Osteocyte (in vitro differentiated cells): ENCODE results near the gene LPO. TPM values are rescaled to one million over a fixed set of nuclear protein-coding genes. Genes with fewer than 3 reads are reported as not detected.
A peak's percentile ranks its signal among the peaks of the same experiment; 100 is the strongest.

ENCODE experiments used
- DNase-seq: peaks from one replicate; pipeline ENCODE4 v3.0.0; 2021; ENCODE audit warnings: mixed read lengths; ENCODE audit not compliant: unreplicated experiment; ENCODE audit errors: extremely low spot score
- H3K27ac Mint-ChIP-seq: one replicate; pipeline ENCODE4 v1.8.0; 2021; ENCODE audit warnings: mild to moderate bottlenecking, mixed read lengths; ENCODE audit not compliant: unreplicated experiment
- H3K27me3 Mint-ChIP-seq: one replicate; pipeline ENCODE4 v1.8.0; 2021; ENCODE audit warnings: mixed read lengths; ENCODE audit not compliant: unreplicated experiment
- H3K36me3 Mint-ChIP-seq: one replicate; pipeline ENCODE4 v1.8.0; 2021; ENCODE audit warnings: mixed read lengths; ENCODE audit not compliant: unreplicated experiment
- H3K4me1 Mint-ChIP-seq: one replicate; pipeline ENCODE4 v1.8.0; 2021; ENCODE audit warnings: mixed read lengths; ENCODE audit not compliant: unreplicated experiment
- H3K4me3 Mint-ChIP-seq: one replicate; pipeline ENCODE4 v1.8.0; 2021; ENCODE audit warnings: mild to moderate bottlenecking, moderate library complexity, mixed read lengths; ENCODE audit not compliant: unreplicated experiment
- H3K9me3 Mint-ChIP-seq: one replicate; pipeline ENCODE4 v1.8.0; 2021; ENCODE audit warnings: mixed read lengths; ENCODE audit not compliant: unreplicated experiment
- CTCF ChIP-seq: fragments of 200-600 bp; sonication (generic); IDR thresholded peaks from 2 replicates; pipeline ENCODE4 v1.5.0; 2021; ENCODE audit warnings: antibody characterized with exemption, mild to moderate bottlenecking, moderate library complexity
- total RNA-seq: library from RNA; stranded (reverse); gene quantifications from 2 replicates; pipeline ENCODE4 v1.2.1, GENCODE V29; 2021

Gene LPO
- total RNA-seq, 1 donor from 2014 or later, result not detected

DNA sequence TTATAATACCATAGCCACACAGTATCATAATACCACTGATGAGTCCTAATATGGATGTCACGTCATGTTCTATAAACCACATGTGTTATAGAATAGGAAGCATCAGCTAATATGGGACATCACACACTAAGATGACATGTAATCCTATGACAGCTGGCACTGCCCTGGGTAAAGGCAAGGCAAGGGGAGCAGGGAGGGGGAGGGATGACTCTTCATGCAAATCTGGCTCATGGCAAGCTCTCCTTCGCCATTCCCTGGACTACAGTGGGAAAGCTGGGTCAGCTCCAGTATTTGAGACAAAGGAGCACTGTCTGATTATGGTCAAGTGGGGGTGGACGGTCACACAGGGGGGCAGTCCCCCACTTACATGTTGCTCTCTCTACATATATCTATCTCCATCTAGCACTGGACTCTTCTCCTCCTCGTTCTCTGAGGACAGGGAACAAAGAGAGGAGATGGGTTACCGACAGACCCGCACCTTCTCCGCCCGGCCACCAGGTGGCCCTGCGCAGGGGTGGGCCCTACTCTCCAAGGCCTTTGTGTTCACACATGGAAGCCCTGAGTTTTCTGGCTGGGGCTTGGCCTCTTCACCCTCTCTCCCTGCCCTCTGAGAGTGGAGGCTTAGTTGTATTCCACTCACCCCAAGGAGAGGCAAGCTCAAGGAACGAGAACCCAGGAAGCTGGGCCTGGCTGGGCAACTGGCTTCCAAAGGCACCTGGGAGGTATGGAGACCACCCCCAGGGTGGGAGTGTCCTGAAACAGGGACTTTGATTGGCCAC is 65.8 kb downstream of the LPO start:
- TF ChIP-seq CTCF, result peak; percentile 58
- Mint-ChIP-seq H3K4me1 (no peaks in the 10 kb centered on the region), H3K27ac (no peak overlapping the region), H3K4me3 (no peak overlapping the region), H3K27me3 (peaks cover 9% of the 10 kb centered on the region), H3K36me3 (no peaks in the 10 kb centered on the region), H3K9me3 (no peaks in the 10 kb centered on the region)
- peak; percentile 83 for DNase-seq

DNA sequence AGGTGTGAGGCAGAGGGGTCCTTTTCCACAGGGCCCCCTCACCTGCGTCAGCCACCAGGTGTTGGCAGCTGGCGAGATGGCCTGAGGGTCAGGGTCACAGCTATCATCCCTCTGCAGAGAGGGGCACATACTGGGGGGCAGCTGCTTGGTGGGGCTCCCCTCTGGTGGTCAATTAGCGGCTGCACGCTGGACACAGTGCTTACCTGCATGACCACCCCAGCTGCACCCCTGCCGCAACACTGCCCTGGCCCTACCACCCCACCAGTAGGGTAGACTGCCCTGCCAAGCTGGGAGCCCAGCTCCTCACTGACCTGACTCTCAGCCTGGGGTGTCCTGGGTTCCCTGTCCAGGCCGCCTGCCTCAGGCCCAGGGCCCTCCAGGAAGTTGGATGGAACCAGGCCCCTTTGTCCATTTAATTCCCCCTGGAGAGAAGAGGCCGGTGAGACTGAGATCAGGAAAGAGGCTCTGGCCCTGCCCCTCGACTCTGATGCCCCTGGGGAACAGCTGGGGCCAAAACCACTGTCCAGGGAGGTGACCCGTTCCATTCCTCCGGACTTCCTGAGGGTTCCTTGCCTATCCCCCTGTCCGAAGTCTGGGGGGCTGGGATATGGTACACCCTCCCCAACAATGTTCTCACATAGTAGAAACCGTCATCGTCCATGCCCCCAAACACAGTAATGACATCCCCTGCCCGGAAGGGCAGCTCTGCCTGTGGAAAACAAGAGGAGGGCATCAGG is 66.5 kb downstream of the LPO start:
- peak; percentile 78 for DNase-seq
- Mint-ChIP-seq H3K4me1 (no peaks in the 10 kb centered on the region), H3K27ac (no peak overlapping the region), H3K4me3 (no peak overlapping the region), H3K27me3 (peaks cover 9% of the 10 kb centered on the region), H3K36me3 (no peaks in the 10 kb centered on the region), H3K9me3 (no peaks in the 10 kb centered on the region)
- TF ChIP-seq CTCF, result no peak

- Mint-ChIP-seq H3K4me3 (no peak overlapping the region), H3K36me3 (no peaks in the 10 kb centered on the region), H3K27me3 (peaks cover 7% of the 10 kb centered on the region), H3K27ac (no peak overlapping the region), H3K9me3 (no peaks in the 10 kb centered on the region), H3K4me1 (no peaks in the 10 kb centered on the region)
- no peak for TF ChIP-seq CTCF
- peak; percentile 77 for DNase-seq
These were observed 67.2 kb downstream of the LPO start for GRCh38 chr17:58305626-58306025.

- Mint-ChIP-seq H3K27me3 (peaks cover 3% of the 10 kb centered on the region), H3K4me1 (no peaks in the 10 kb centered on the region), H3K9me3 (no peaks in the 10 kb centered on the region), H3K36me3 (no peaks in the 10 kb centered on the region), H3K27ac (no peak overlapping the region), H3K4me3 (no peak overlapping the region)
- peak; percentile 69 for DNase-seq
- no peak for TF ChIP-seq CTCF
These were observed 68.0 kb downstream of the LPO start for GRCh38 chr17:58306131-58306951.
